CD14-positive monocyte (primary cell): ENCODE results near the gene CNTNAP5. TPM values are rescaled to one million over a fixed set of nuclear protein-coding genes. Genes with fewer than 3 reads are reported as not detected.

ENCODE experiments used
- DNase-seq, 3 donors: peaks; one replicate each; pipeline ENCODE4 v3.0.0-alpha.2; 2011 to 2022
- H2AFZ ChIP-seq: 2 replicates; pipeline ENCODE4 v1.6.0; 2012; ENCODE audit warnings: mild to moderate bottlenecking, low read depth, low read length, inconsistent platforms; ENCODE audit not compliant: insufficient read depth, poor library complexity, severe bottlenecking
- H3K27ac ChIP-seq, 2 donors: 1 replicate in 1 of 2; 2 replicates in 1 of 2; pipeline ENCODE4 v1.5.1; 2012 to 2013; ENCODE audit warnings: low read length in 2 of 2, control low read depth in 1 of 2, inconsistent platforms in 1 of 2, low read depth in 1 of 2, mild to moderate bottlenecking in 1 of 2
- H3K27me3 ChIP-seq, 2 donors: one replicate each; pipeline versions ENCODE4 v1.6.0 to v1.6.1; 2011 to 2013; ENCODE audit warnings: low read length in 2 of 2; ENCODE audit not compliant: control insufficient read depth in 2 of 2, insufficient read depth in 2 of 2
- H3K36me3 ChIP-seq, 2 donors: replicated peaks in 1 of 2; 1 replicate in 1 of 2; 2 replicates in 1 of 2; pipeline versions ENCODE4 v1.5.1 to v1.6.1; 2012 to 2013; ENCODE audit warnings: low read length in 2 of 2, control low read depth in 1 of 2, inconsistent platforms in 1 of 2, mild to moderate bottlenecking in 1 of 2; ENCODE audit not compliant: insufficient read depth in 2 of 2, control insufficient read depth in 1 of 2
- H3K4me1 ChIP-seq, 2 donors: 1 replicate in 1 of 2; 2 replicates in 1 of 2; pipeline versions ENCODE4 v1.5.1 to v1.6.1; 2012 to 2013; ENCODE audit warnings: low read length in 2 of 2, control low read depth in 1 of 2, inconsistent platforms in 1 of 2, mild to moderate bottlenecking in 1 of 2, moderate library complexity in 1 of 2; ENCODE audit not compliant: insufficient read depth in 2 of 2, control insufficient read depth in 1 of 2
- H3K4me2 ChIP-seq: replicated peaks from 2 replicates; pipeline ENCODE3; 2012; ENCODE audit warnings: low read length, moderate library complexity, mild to moderate bottlenecking; ENCODE audit not compliant: poor library complexity, severe bottlenecking; ENCODE audit errors: extremely low read depth
- H3K4me3 ChIP-seq, 3 experiments: fragments of 200-600 bp in 1 of 3; sonication (generic) in 1 of 3; replicated peaks in 1 of 3; 1 replicate in 2 of 3; 2 replicates in 1 of 3; pipeline ENCODE4 v1.5.1; 2011 to 2013; ENCODE audit warnings: low read length in 3 of 3, mild to moderate bottlenecking in 3 of 3, control low read depth in 2 of 3, low read depth in 2 of 3, inconsistent platforms in 1 of 3, moderate library complexity in 1 of 3
- H3K79me2 ChIP-seq: 2 replicates; pipeline ENCODE4 v1.6.0; 2012; ENCODE audit warnings: mild to moderate bottlenecking, control low read depth, inconsistent platforms, low read length, moderate library complexity; ENCODE audit not compliant: insufficient read depth
- H3K9ac ChIP-seq: 2 replicates; pipeline ENCODE4 v1.6.0; 2017; ENCODE audit warnings: low read length, mild to moderate bottlenecking; ENCODE audit not compliant: insufficient read depth, poor library complexity, severe bottlenecking
- H3K9me3 ChIP-seq, 2 donors: replicated peaks in 1 of 2; 1 replicate in 1 of 2; 2 replicates in 1 of 2; pipeline versions ENCODE4 v1.5.1 to v1.6.1; 2012 to 2013; ENCODE audit warnings: low read length in 2 of 2, control low read depth in 1 of 2; ENCODE audit not compliant: control insufficient read depth in 1 of 2, insufficient read depth in 1 of 2
- H4K20me1 ChIP-seq: 2 replicates; pipeline ENCODE4 v1.6.0; 2012; ENCODE audit warnings: mild to moderate bottlenecking, low read length, control low read depth, moderate library complexity; ENCODE audit not compliant: insufficient read depth
- H3K27ac Mint-ChIP-seq, 7 donors: one replicate each; pipeline ENCODE4 v1.8.0; 2020; ENCODE audit warnings: mild to moderate bottlenecking in 7 of 7, mixed read lengths in 7 of 7, moderate library complexity in 6 of 7, inconsistent platforms in 2 of 7
- H3K27me3 Mint-ChIP-seq, 3 donors: one replicate each; pipeline ENCODE4 v1.8.0; 2021 to 2022; ENCODE audit warnings: low read depth in 3 of 3, mild to moderate bottlenecking in 3 of 3, mixed read lengths in 3 of 3, moderate library complexity in 3 of 3, inconsistent platforms in 1 of 3
- H3K36me3 Mint-ChIP-seq, 2 donors: one replicate each; pipeline ENCODE4 v1.8.0; 2020; ENCODE audit warnings: mixed read lengths in 2 of 2, inconsistent platforms in 1 of 2, mild to moderate bottlenecking in 1 of 2
- H3K4me1 Mint-ChIP-seq: one replicate; pipeline ENCODE4 v1.8.0; 2020; ENCODE audit warnings: mild to moderate bottlenecking, mixed read lengths
- H3K4me3 Mint-ChIP-seq, 2 donors: one replicate each; pipeline ENCODE4 v1.8.0; 2020; ENCODE audit warnings: mild to moderate bottlenecking in 2 of 2, mixed read lengths in 2 of 2, moderate library complexity in 1 of 2
- H3K9me3 Mint-ChIP-seq, 7 donors: one replicate each; pipeline ENCODE4 v1.8.0; 2020 to 2022; ENCODE audit warnings: mixed read lengths in 7 of 7, mild to moderate bottlenecking in 6 of 7, moderate library complexity in 6 of 7, inconsistent platforms in 2 of 7
- WGBS: methylation state at CpG from one replicate; pipeline ENCODE4 v1.1.5; 2013; ENCODE audit warnings: missing lambda C conversion rate; ENCODE audit not compliant: insufficient coverage; 5-methylcytosine and 5-hydroxymethylcytosine counted together
- intact Hi-C, 2 donors: fragments of 100-400 bp; cut with micrococcal nuclease; formaldehyde crosslinking; loops; one replicate each; pipeline versions ENCODE4 v1.15.0 to v1.15.1; 2023
- polyA plus RNA-seq, 3 donors: library from polyadenylated mRNA; depleted of rRNA in 1 of 3; unstranded in 2 of 3; stranded (reverse) in 1 of 3; fragments of 300-500 nt in 2 of 3; fragments of >200 nt in 1 of 3; fragmentation: Illumina TruSeq in 2 of 3; gene quantifications; 1 replicate in 2 of 3; 2 replicates in 1 of 3; pipeline ENCODE4 v1.2.3, GENCODE V29; 2012 to 2021
- TF ChIP-seq, protein P1 (sequence below): fragments of 200-600 bp; IDR thresholded peaks from one replicate; pipeline ENCODE4 v1.8.0; 2022; ENCODE audit warnings: antibody characterized with exemption, mild to moderate bottlenecking

CNTNAP5 gene
- polyA plus RNA-seq, 3 donors = not detected

DNA sequence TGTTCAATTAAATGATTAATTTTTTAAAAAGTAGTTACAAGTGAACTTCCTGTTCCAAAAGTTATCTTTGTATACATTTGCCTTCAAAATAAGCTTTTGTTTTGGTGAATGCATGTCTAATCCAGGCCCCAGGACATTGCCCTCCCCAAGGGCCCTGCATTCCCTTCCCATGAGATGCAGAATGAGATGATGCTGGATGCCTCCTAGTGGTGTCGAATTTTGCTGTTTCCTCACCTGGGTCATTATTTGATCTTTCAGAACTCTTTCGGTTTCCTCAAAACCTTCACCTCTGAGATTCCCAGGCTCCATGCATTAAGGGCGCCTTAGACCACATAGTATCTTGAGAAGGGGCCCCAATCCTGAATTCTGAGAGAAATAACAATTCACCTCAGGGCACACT lies 728.8 kb downstream of the CNTNAP5 start:
- TF ChIP-seq, protein P1, sequence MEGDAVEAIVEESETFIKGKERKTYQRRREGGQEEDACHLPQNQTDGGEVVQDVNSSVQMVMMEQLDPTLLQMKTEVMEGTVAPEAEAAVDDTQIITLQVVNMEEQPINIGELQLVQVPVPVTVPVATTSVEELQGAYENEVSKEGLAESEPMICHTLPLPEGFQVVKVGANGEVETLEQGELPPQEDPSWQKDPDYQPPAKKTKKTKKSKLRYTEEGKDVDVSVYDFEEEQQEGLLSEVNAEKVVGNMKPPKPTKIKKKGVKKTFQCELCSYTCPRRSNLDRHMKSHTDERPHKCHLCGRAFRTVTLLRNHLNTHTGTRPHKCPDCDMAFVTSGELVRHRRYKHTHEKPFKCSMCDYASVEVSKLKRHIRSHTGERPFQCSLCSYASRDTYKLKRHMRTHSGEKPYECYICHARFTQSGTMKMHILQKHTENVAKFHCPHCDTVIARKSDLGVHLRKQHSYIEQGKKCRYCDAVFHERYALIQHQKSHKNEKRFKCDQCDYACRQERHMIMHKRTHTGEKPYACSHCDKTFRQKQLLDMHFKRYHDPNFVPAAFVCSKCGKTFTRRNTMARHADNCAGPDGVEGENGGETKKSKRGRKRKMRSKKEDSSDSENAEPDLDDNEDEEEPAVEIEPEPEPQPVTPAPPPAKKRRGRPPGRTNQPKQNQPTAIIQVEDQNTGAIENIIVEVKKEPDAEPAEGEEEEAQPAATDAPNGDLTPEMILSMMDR = no peak
- no peak overlapping the region for H3K4me3 Mint-ChIP-seq

DNA sequence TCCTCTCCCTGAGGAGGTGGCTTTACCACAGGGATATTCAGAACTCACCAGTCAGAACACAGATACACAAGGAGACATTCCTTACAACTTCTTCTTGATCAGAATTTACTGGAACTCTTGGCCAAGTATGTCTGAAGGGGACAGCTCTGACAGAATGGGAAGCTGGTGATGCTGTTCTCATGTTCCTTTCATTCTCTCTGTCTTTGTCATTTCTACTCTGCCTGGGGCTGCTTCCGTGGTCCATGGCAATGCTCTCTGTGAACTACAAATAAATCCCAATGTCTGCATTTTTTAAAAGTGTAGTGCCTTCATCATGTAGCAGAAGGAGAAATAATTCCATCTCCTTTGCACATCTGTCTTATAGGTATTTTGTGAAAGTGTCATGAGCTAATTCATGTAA lies 730.3 kb downstream of the CNTNAP5 start:
- Mint-ChIP-seq H3K9me3 (peaks cover 0 to 7% (median 2%) of the 10 kb centered on the region in 7 donors), H3K27ac (no peak overlapping the region)

More for the DNA sequence above, 728.8 kb downstream of the CNTNAP5 start:
- H3K4me3 ChIP-seq = no peak overlapping the region
- Mint-ChIP-seq H3K27ac (no peak overlapping the region), H3K4me1 (no peaks in the 10 kb centered on the region), H3K27me3 (peaks cover 0 to 2% (median 1%) of the 10 kb centered on the region in 3 donors), H3K9me3 (peaks cover 0 to 10% (median 6%) of the 10 kb centered on the region in 7 donors), H3K36me3 (no peaks in the 10 kb centered on the region)
- no peak for DNase-seq
- no peaks in the 10 kb centered on the region for H4K20me1 ChIP-seq
- no peak overlapping the region for H3K27ac ChIP-seq
- H3K36me3 ChIP-seq = no peaks in the 10 kb centered on the region
- H3K9ac ChIP-seq = no peak overlapping the region
- WGBS = 89% methylated on average over 2 of the region's 3 CpGs
- no peaks in the 10 kb centered on the region for H3K9me3 ChIP-seq
- H3K79me2 ChIP-seq = no peaks in the 10 kb centered on the region
- no peaks in the 10 kb centered on the region for H3K4me1 ChIP-seq
- intact Hi-C loops = no loop called here
- H3K4me2 ChIP-seq = no peak overlapping the region
- no peaks in the 10 kb centered on the region for H3K27me3 ChIP-seq
- H2AFZ ChIP-seq = no peak overlapping the region

More for the DNA sequence above, 730.3 kb downstream of the CNTNAP5 start:
- Mint-ChIP-seq H3K4me1 (no peaks in the 10 kb centered on the region), H3K4me3 (no peak overlapping the region), H3K27me3 (peaks cover 0 to 2% (median 1%) of the 10 kb centered on the region in 3 donors), H3K36me3 (no peaks in the 10 kb centered on the region)
- Histone ChIP-seq H3K9me3 (no peaks in the 10 kb centered on the region), H3K27me3 (no peaks in the 10 kb centered on the region), H3K4me3 (no peak overlapping the region), H2AFZ (no peak overlapping the region), H3K79me2 (no peaks in the 10 kb centered on the region), H3K27ac (no peak overlapping the region), H4K20me1 (no peaks in the 10 kb centered on the region), H3K4me1 (no peaks in the 10 kb centered on the region), H3K36me3 (no peaks in the 10 kb centered on the region), H3K9ac (no peak overlapping the region), H3K4me2 (no peak overlapping the region)
- no peak for DNase-seq
- TF ChIP-seq, protein P1 = no peak
- WGBS = no CpG with 5 or more reads among the region's 1 CpG
- intact Hi-C loops = no loop called here
